K562 (cell line): ENCODE measurements around the gene LSS. TPM values are rescaled to one million over a fixed set of nuclear protein-coding genes. Genes with fewer than 3 reads are reported as not detected.

Experiments
- CBFA2T3 ChIP-seq: fragments of 450-650 bp; IDR thresholded peaks from 2 replicates; pipeline ENCODE4 v1.6.1; 2017
- CBX3 ChIP-seq, 2 experiments: IDR thresholded peaks; 1 replicate in 1 of 2; 2 replicates in 1 of 2; pipeline ENCODE4 v1.6.1; 2012; ENCODE audit warnings: inconsistent platforms in 2 of 2, low read length in 2 of 2, borderline replicate concordance in 1 of 2, control low read depth in 1 of 2
- CCNT2 ChIP-seq: IDR thresholded peaks from 2 replicates; pipeline ENCODE4 v1.6.1; 2011; ENCODE audit warnings: borderline replicate concordance, low read depth, mild to moderate bottlenecking, moderate library complexity, mixed read lengths, low read length; ENCODE audit not compliant: insufficient read length; ENCODE audit errors: extremely low read depth
- HDAC1 ChIP-seq, 2 experiments: fragments of 450-650 bp; IDR thresholded peaks; 2 replicates each; pipeline ENCODE4 v1.6.1; 2016 to 2017; ENCODE audit warnings: inconsistent platforms in 1 of 2, mild to moderate bottlenecking in 1 of 2, moderate library complexity in 1 of 2
- KLF16 ChIP-seq: IDR thresholded peaks from 2 replicates; pipeline ENCODE4 v1.6.1; 2016; ENCODE audit warnings: antibody characterized with exemption
- NCOR1 ChIP-seq: fragments of 450-650 bp; IDR thresholded peaks from 2 replicates; pipeline ENCODE4 v1.6.1; 2016; ENCODE audit warnings: mild to moderate bottlenecking, moderate library complexity
- PCBP1 ChIP-seq: fragments of 200-400 bp; formaldehyde crosslinking; IDR thresholded peaks from 2 replicates; pipeline ENCODE4 v1.6.1; 2018; ENCODE audit warnings: mild to moderate bottlenecking, low read depth, low read length; ENCODE audit not compliant: poor library complexity, severe bottlenecking
- POLR2G ChIP-seq: fragments of 200-400 bp; formaldehyde crosslinking; IDR thresholded peaks from 2 replicates; pipeline ENCODE4 v1.6.1; 2017; ENCODE audit warnings: low read depth, mild to moderate bottlenecking, antibody characterized with exemption, low read length, moderate library complexity
- RBM22 ChIP-seq: fragments of 200-400 bp; formaldehyde crosslinking; IDR thresholded peaks from 2 replicates; pipeline ENCODE4 v1.6.1; 2018; ENCODE audit warnings: low read length, low read depth; ENCODE audit not compliant: poor library complexity, severe bottlenecking
- RNF2 ChIP-seq: sonication (generic); IDR thresholded peaks from 2 replicates; pipeline ENCODE4 v1.6.1; 2016
- SMARCA4 ChIP-seq: fragments of 450-650 bp; IDR thresholded peaks from 2 replicates; pipeline ENCODE4 v1.6.1; 2016
- TBL1XR1 ChIP-seq, 2 experiments: IDR thresholded peaks; 2 replicates each; pipeline ENCODE4 v1.6.1; 2012; ENCODE audit warnings: improper control_type of control experiment in 2 of 2, low read length in 2 of 2, mild to moderate bottlenecking in 1 of 2
- ZBTB7A ChIP-seq: IDR thresholded peaks from 2 replicates; pipeline ENCODE4 v1.6.1; 2011; ENCODE audit warnings: low read depth, mild to moderate bottlenecking, low read length, moderate library complexity, borderline replicate concordance; ENCODE audit not compliant: control insufficient read depth
- polyA plus RNA-seq, 8 experiments: library from polyadenylated mRNA; depleted of rRNA in 4 of 8; stranded (reverse) in 5 of 8; unstranded in 3 of 8; fragments of >200 nt; fragmentation: Nextera tagmentation in 2 of 8; fragmentation: Illumina TruSeq in 1 of 8; extraction: Ambion mirVana in 2 of 8; extraction: Trizol in 1 of 8; gene quantifications; 2 replicates each; pipeline versions ENCODE4 v1.2.1 to v1.2.3, GENCODE V29; 2011 to 2014; ENCODE audit warnings: inconsistent platforms in 1 of 8, missing spikeins in 1 of 8
- total RNA-seq, 7 experiments: library from RNA; depleted of rRNA in 6 of 7; stranded (reverse); fragments of >200 nt in 6 of 7; fragmentation: Illumina TruSeq in 2 of 7; extraction: Trizol in 2 of 7; gene quantifications; 2 replicates each; pipeline versions ENCODE4 v1.2.1 to v1.2.3, GENCODE V29; 2011 to 2021; ENCODE audit warnings: low replicate concordance in 1 of 7
- TF ChIP-seq, protein P1 (sequence below): sonication (generic); IDR thresholded peaks from 2 replicates; pipeline ENCODE4 v1.6.1; 2016
- TF ChIP-seq, protein P2 (sequence below): fragments of 450-650 bp; IDR thresholded peaks from 2 replicates; pipeline ENCODE4 v1.6.1; 2018; ENCODE audit not compliant: partially characterized antibody
- TF ChIP-seq, protein P3 (sequence below): sonication (generic); formaldehyde crosslinking; IDR thresholded peaks from 2 replicates; pipeline ENCODE4 v1.8.0; 2022; ENCODE audit warnings: missing genetic modification reagents, mild to moderate bottlenecking, moderate library complexity, borderline replicate concordance
- TF ChIP-seq, protein P4 (sequence below): sonication (generic); formaldehyde crosslinking; IDR thresholded peaks from 2 replicates; pipeline ENCODE4 v1.8.1; 2022; ENCODE audit warnings: missing genetic modification reagents
- TF ChIP-seq, protein P5 (sequence below): fragments of 200-800 bp; sonication (Bioruptor generic); IDR thresholded peaks from 2 replicates; pipeline ENCODE4 v1.6.1; 2017; ENCODE audit warnings: missing genetic modification characterization, missing compliant biosample characterization

Gene LSS
- total and polyA plus RNA-seq, 9 of the 15 experiments (the other 6 are each of a cell fraction or from before 2014, with no cell fraction given): 2.2 to 89.5 (median 37.4) TPM

DNA sequence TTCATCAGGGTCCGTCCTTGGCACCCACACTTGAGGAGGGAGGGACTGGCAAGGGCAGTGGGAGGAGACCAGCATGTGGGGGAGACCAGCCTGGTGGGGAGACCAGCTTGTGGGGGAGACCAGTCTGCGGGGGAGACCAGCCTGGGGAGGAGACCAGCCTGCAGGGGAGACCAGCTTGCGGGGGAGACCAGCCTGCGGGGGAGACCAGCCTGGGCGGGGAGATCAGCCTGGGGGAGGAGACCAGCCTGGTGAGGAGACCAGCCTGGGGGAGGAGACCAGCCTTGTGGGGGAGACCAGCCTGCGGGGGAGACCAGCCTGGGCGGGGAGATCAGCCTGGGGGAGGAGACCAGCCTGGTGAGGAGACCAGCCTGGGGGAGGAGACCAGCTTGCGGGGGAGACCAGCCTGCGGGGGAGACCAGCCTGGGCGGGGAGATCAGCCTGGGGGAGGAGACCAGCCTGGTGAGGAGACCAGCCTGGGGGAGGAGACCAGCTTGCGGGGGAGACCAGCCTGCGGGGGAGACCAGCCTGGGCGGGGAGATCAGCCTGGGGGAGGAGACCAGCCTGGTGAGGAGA is 45.2 kb downstream of the LSS start (continued):
- TF ChIP-seq, protein P1, sequence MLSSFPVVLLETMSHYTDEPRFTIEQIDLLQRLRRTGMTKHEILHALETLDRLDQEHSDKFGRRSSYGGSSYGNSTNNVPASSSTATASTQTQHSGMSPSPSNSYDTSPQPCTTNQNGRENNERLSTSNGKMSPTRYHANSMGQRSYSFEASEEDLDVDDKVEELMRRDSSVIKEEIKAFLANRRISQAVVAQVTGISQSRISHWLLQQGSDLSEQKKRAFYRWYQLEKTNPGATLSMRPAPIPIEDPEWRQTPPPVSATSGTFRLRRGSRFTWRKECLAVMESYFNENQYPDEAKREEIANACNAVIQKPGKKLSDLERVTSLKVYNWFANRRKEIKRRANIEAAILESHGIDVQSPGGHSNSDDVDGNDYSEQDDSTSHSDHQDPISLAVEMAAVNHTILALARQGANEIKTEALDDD: peak; percentile 50; the same call in 1 of the 2 replicates
- TF ChIP-seq PCBP1 (peak; percentile 92), POLR2G (0 out of 2 replicates have a peak, but pooled peaks have one; percentile 41), CCNT2 (peak; percentile 34), RNF2 (peak; percentile 85), SMARCA4 (peak; percentile 22; the same call in 1 of the 2 replicates), TBL1XR1 (IDR thresholded peaks at IDR 0.05; ENCODE audit: low read length in 2 of 2) (0 out of 4 replicates have a peak, but pooled peaks of 1 of the 2 experiments have one; percentile 17), ZBTB7A (peak; percentile 55; the same call in 1 of the 2 replicates), CBFA2T3 (0 out of 2 replicates have a peak, but pooled peaks have one; percentile 10), HDAC1 (IDR thresholded peaks at IDR 0.05) (peak in 1 of 2 experiments; percentile 45; a peak in 2 of 4 replicates), CBX3 (IDR thresholded peaks at IDR 0.05; ENCODE audit: borderline replicate concordance in 1 of 2, low read length in 2 of 2) (peak in 1 of 2 experiments; percentile 11; a peak in 1 of 3 replicates), NCOR1 (0 out of 2 replicates have a peak, but pooled peaks have one; percentile 24), RBM22 (peak; percentile 42), KLF16 (peak; percentile 88)
- TF ChIP-seq, protein P2, sequence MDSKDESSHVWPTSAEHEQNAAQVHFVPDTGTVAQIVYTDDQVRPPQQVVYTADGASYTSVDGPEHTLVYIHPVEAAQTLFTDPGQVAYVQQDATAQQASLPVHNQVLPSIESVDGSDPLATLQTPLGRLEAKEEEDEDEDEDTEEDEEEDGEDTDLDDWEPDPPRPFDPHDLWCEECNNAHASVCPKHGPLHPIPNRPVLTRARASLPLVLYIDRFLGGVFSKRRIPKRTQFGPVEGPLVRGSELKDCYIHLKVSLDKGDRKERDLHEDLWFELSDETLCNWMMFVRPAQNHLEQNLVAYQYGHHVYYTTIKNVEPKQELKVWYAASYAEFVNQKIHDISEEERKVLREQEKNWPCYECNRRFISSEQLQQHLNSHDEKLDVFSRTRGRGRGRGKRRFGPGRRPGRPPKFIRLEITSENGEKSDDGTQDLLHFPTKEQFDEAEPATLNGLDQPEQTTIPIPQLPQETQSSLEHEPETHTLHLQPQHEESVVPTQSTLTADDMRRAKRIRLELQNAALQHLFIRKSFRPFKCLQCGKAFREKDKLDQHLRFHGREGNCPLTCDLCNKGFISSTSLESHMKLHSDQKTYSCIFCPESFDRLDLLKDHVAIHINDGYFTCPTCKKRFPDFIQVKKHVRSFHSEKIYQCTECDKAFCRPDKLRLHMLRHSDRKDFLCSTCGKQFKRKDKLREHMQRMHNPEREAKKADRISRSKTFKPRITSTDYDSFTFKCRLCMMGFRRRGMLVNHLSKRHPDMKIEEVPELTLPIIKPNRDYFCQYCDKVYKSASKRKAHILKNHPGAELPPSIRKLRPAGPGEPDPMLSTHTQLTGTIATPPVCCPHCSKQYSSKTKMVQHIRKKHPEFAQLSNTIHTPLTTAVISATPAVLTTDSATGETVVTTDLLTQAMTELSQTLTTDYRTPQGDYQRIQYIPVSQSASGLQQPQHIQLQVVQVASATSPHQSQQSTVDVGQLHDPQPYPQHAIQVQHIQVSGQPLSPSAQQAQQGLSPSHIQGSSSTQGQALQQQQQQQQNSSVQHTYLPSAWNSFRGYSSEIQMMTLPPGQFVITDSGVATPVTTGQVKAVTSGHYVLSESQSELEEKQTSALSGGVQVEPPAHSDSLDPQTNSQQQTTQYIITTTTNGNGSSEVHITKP: peak; percentile 47
- TF ChIP-seq, protein P3, sequence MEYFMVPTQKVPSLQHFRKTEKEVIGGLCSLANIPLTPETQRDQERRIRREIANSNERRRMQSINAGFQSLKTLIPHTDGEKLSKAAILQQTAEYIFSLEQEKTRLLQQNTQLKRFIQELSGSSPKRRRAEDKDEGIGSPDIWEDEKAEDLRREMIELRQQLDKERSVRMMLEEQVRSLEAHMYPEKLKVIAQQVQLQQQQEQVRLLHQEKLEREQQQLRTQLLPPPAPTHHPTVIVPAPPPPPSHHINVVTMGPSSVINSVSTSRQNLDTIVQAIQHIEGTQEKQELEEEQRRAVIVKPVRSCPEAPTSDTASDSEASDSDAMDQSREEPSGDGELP (CRISPR knock-in tag): peak; percentile 65
- TF ChIP-seq, protein P4, sequence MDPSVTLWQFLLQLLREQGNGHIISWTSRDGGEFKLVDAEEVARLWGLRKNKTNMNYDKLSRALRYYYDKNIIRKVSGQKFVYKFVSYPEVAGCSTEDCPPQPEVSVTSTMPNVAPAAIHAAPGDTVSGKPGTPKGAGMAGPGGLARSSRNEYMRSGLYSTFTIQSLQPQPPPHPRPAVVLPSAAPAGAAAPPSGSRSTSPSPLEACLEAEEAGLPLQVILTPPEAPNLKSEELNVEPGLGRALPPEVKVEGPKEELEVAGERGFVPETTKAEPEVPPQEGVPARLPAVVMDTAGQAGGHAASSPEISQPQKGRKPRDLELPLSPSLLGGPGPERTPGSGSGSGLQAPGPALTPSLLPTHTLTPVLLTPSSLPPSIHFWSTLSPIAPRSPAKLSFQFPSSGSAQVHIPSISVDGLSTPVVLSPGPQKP (CRISPR knock-in tag): 0 out of 2 replicates have a peak, but pooled peaks have one; percentile 84
- TF ChIP-seq, protein P5, sequence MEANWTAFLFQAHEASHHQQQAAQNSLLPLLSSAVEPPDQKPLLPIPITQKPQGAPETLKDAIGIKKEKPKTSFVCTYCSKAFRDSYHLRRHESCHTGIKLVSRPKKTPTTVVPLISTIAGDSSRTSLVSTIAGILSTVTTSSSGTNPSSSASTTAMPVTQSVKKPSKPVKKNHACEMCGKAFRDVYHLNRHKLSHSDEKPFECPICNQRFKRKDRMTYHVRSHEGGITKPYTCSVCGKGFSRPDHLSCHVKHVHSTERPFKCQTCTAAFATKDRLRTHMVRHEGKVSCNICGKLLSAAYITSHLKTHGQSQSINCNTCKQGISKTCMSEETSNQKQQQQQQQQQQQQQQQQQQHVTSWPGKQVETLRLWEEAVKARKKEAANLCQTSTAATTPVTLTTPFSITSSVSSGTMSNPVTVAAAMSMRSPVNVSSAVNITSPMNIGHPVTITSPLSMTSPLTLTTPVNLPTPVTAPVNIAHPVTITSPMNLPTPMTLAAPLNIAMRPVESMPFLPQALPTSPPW (CRISPR knock-in tag): peak; percentile 90; the same call in 1 of the 2 replicates
